HL-60/S4 treated with phorbol 12-myristate 13-acetate at 8.2 ng/mL for 4 days and 3 days (cell line): ENCODE results near the gene PSG1.
"Not testable (repeated sequence)": the region's sequence is repeated elsewhere in the genome, so short reads cannot be mapped to it uniquely, and the experiment has no call there.

Experiments used
- in situ Hi-C: fragments of 300-500 bp; cut with MboI; formaldehyde crosslinking; loops from 2 replicates; pipeline ENCODE4 v1.15.0; 2022; ENCODE audit warnings: low sequenced_read_pairs

PSG1 gene

GRCh38 chr19:42879613-42880012 lies at the start of gene PSG1:
Gene PSG1 (minus strand): TSS chr19:42879713. CDS start chr19:42879581, 132 bp downstream.
- in situ Hi-C loops, result no loop called here

- in situ Hi-C loops, result no loop called here
These were observed 49.4 kb upstream of the PSG1 start for GRCh38 chr19:42928896-42929295.

GRCh38 chr19:42926781-42927180 lies 47.3 kb upstream of the PSG1 start:
- in situ Hi-C loops, result no loop called here

GRCh38 chr19:42923106-42923505 lies 43.6 kb upstream of the PSG1 start:
- in situ Hi-C loops, result not testable (repeated sequence)

DNA sequence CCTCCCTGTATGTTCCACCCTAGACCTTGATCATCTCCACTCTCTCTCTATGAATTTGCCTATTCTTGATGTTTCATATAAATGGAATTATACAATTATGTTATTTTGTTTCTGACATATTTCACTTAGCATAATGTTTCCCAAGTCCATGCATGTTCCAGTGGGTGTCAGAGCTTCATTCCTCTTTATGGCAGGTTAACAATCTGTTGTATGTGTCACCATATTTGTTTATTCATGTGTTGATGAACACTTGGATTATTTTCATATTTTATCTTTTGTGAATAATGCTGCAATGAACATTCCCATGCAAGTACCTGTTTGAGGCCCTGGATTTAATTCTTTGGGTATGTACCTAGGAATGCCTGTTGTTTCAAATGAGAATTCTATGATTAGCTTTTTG lies 41.5 kb upstream of the PSG1 start:
- in situ Hi-C loops, result not testable (repeated sequence)

DNA sequence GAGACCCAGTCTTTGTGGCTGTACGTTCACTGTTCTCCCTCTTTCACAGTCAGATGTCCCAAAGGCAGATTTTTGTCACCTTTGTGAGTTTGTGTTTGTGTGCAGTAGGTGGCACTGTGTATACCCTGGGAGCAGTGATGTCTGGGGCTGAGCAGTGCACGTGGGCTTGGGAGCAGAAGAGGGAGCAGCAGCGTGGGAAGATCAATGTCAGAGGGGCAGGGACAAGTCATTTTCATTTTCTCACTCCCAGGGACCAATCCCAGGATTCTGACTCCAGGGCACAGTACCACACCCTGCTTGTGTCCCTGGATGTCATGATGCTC lies 40.2 kb upstream of the PSG1 start:
- in situ Hi-C loops, result no loop called here

DNA sequence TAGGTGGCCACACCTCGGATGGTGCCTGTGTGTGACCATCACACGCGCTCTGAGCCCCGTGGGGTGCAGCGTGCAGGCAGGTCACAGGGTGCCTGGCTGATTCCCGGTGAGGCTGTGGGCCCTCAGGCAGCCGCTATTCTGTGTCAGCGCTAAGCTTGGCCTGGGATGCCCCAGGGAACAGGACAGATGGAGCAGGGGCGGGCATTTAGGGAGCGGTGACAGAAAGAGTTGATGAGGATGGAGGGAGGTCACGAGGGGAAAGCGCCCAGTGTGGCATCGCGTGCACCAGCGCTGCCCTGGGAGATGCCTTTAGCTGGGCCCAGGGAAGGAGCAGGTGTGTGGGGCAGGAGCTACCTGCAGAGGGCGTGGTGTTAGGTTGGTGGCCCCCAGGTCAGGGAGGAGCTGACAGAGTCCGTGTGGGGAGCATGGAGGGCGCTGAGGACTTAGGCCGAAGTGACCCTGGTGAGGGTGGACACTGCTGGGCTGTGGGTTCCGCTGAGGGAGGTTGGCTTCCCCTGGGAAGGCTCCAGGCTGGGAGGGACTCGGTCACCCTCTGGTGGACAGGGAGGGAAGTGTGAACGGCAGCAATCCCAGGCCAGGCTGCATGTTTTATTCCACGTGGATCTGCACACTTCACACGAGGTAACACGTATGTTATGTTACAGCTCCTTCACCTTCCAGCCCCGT lies 39.7 kb upstream of the PSG1 start:
- in situ Hi-C loops, result not testable (repeated sequence)

- in situ Hi-C loops, result not testable (repeated sequence)
These were observed 39.0 kb upstream of the PSG1 start for GRCh38 chr19:42918377-42919069.

DNA sequence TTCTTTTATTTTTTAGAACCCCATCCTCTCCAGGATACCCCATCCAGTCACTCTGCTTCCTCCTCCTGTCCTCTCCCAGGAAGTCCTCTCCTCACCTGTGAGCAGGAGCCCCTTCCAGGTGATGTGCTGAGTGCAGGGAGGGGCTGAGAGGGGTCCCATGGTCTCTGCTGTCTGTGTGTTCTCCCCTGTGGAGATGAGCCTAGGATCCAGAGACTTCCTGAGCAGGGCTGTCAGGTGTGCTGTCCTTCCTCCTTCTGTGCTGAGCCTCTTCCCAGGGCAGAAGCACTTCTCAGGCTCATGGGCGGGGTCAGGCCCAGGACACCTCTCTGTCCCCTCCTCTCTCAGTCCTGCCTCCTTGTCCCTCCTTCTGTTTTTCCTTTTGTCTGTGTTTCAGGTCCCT lies 38.1 kb upstream of the PSG1 start, which contains the start of gene PSG6:
Gene PSG6 (minus strand): TSS at position 261 of the 400 bp plus-strand sequence. CDS start 102 bp downstream, at position 159.
- in situ Hi-C loops, result not testable (repeated sequence)

- in situ Hi-C loops, result not testable (repeated sequence)
These were observed 37.4 kb upstream of the PSG1 start for GRCh38 chr19:42916931-42917330.

DNA sequence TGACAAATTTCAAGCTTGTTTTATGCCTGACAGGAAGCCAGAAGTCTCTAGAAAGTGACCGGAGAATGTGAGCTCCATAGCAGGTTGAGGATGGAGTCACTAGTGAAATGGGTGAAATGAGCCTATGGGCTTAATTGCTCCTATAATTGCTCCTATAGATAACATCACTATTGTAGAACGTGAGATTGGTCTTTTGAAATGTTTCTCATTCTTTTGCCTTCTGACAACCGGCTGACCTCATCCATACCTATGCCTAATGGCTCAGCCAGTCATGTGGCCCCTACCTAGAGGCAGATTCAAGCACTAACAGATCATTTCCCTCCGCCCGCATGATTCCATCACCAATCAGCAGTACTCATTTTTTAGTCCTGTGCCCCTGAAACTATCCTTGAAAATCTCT lies 34.0 kb upstream of the PSG1 start:
- in situ Hi-C loops, result not testable (repeated sequence)

DNA sequence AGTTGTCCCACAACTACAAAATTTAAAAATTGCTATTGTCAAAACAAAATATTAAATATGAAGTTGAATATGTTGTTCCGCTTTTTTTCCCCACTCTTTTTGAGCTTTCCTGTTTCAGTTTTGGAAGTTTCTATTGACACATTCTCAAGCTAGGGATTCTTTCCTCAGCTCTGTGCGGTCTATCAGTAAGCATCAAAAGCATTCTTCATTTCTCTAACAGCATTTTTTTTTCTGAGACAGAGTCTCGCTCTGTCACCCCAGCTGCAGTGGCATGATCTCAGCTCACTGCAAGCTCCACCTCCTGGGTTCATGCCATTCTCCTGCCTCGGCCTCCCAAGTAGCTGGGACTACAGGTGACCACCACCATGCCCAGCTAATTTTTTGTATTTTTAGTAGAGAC lies 33.4 kb upstream of the PSG1 start:
- in situ Hi-C loops, result not testable (repeated sequence)

- in situ Hi-C loops, result not testable (repeated sequence)
These were observed 32.2 kb upstream of the PSG1 start for GRCh38 chr19:42911731-42912130.

- in situ Hi-C loops, result not testable (repeated sequence)
These were observed 26.6 kb upstream of the PSG1 start for GRCh38 chr19:42906162-42906561.

DNA sequence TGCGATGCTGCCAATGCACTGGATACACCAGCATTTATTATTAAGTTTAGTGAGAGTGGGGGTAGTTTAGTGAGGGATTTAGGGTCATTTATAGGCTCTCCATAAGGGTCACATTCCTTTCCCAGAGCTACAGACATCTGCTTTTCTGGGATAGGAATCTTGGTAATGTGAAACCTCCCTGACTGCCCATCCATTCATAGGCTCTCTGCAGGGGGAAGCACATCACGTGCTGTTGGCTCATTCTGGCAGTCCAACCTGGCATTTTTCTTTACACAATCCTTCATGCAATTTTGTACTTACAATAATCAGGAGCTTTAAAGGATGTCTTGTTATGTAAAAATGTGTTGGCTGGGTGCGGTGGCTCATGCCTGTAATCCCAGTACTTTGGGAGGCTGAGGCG lies 21.0 kb upstream of the PSG1 start:
- in situ Hi-C loops, result not testable (repeated sequence)

GRCh38 chr19:42899674-42900073 lies 20.2 kb upstream of the PSG1 start:
- in situ Hi-C loops, result not testable (repeated sequence)

- in situ Hi-C loops, result not testable (repeated sequence)
These were observed 19.6 kb upstream of the PSG1 start for GRCh38 chr19:42899110-42899509.

GRCh38 chr19:42898656-42899055 lies 19.1 kb upstream of the PSG1 start:
- in situ Hi-C loops, result not testable (repeated sequence)

GRCh38 chr19:42897729-42898128 lies 18.2 kb upstream of the PSG1 start:
- in situ Hi-C loops, result not testable (repeated sequence)

GRCh38 chr19:42890446-42890845 lies 10.9 kb upstream of the PSG1 start:
- in situ Hi-C loops, result not testable (repeated sequence)

DNA sequence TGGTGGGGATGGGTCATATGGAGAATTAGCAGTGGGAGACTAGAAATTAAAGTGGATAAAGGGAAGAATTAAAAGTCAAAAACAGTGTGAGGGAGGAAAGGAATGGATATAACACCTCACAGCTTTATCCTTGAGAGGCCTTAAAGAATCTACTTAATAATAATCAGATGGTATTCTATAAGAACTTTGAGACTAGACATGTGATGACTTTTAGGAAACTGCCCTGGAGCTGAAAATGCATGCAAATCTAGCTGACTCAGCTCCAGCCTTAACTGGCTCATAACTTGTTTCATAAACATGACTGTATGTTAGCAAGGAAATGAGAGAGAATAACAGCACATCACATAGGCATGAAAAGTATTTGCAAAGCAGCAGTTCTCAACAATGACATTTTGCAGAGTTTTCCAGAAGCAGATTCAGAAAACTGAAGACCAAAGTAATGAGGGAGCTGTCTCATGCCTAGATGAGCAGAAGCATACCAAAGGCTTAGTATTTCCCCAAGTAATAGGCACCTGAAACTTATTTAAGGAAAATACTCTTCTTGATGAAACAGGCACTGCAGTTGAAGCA lies 8.4 kb upstream of the PSG1 start:
- in situ Hi-C loops, result not testable (repeated sequence)

DNA sequence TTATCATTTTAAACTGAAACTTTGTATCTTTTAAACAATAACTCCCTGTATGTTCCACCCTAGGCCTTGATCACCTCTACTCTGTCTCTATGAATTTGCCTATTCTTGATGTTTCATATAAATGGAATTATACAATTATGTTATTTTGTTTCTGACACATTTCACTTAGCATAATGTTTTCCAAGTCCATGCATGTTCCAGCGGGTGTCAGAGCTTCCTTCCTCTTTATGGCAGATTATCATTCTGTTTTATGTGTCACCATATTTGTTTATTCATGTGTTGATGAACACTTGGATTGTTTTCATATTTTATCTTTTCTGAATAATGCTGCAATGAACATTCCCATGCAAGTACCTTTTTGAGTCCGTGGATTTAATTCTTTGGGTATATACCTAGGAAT lies 3.2 kb upstream of the PSG1 start:
- in situ Hi-C loops, result not testable (repeated sequence)
